ENCODE data around the gene AVL9.

The AVL9 gene

DNA sequence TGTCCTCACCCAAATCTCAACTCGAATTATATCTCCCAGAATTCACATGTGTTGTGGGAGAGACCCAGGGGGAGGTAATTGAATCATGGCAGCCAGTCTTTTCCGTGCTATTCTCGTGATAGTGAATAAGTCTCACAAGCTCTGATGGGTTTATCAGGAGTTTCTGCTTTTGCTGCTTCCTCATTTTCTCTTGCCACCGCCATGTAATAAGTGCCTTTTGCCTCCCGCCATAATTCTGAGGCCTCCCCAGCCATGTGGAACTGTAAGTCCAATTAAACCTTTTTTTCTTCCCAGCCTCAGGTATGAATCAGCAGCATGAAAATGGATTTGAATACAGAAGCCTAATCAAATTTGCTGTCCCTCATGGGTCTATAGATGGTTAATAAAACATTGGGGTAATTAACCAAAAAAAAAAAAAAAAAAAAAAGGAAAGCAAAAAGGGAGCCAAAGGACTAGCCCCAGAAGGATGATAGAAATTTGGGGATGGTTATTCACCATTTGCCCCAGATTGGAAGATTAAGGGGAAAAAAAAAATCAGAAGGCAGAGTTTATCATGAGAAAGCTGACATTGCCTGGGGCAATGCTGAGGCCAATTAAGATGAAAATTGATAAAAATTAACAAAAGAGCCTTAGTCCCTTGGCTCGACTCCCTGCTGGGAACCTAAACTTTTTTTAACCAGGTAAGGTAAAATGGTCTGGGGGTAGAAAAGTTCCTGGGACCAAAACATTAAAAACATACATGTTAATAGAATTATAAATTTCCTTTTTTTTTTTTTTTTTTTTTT is 27.6 kb downstream of the AVL9 start:
- TF ChIP-seq, protein P1, sequence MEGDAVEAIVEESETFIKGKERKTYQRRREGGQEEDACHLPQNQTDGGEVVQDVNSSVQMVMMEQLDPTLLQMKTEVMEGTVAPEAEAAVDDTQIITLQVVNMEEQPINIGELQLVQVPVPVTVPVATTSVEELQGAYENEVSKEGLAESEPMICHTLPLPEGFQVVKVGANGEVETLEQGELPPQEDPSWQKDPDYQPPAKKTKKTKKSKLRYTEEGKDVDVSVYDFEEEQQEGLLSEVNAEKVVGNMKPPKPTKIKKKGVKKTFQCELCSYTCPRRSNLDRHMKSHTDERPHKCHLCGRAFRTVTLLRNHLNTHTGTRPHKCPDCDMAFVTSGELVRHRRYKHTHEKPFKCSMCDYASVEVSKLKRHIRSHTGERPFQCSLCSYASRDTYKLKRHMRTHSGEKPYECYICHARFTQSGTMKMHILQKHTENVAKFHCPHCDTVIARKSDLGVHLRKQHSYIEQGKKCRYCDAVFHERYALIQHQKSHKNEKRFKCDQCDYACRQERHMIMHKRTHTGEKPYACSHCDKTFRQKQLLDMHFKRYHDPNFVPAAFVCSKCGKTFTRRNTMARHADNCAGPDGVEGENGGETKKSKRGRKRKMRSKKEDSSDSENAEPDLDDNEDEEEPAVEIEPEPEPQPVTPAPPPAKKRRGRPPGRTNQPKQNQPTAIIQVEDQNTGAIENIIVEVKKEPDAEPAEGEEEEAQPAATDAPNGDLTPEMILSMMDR (IDR thresholded peaks at IDR 0.05): no peak
- no peak for TF ChIP-seq ZFX (IDR thresholded peaks at IDR 0.05; ENCODE audit: borderline replicate concordance)
- H3K27ac ChIP-seq: no peak overlapping the region

DNA sequence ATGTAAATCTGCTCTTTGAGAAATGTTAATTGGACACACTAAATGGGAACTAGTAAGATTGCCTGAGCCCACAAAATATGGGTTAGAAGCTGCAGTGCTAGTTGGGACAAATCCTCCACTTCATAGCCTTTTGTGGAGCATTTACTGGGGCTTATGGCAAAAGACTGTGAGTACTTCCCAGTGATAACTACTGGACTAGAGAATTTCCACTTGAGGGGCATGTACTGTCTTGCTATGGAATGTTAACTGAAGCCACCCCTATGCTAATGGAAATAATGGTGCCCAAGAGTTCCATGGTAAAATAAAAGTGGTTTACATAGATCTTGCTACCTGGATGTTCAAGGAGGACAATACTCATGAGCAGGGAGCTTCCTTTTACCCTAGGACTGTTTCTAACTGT is 29.3 kb downstream of the AVL9 start:
- H3K27ac ChIP-seq: no peak overlapping the region
- no peak for TF ChIP-seq ZFX (IDR thresholded peaks at IDR 0.05; ENCODE audit: borderline replicate concordance)
- TF ChIP-seq, protein P1 (IDR thresholded peaks at IDR 0.05): no peak

DNA sequence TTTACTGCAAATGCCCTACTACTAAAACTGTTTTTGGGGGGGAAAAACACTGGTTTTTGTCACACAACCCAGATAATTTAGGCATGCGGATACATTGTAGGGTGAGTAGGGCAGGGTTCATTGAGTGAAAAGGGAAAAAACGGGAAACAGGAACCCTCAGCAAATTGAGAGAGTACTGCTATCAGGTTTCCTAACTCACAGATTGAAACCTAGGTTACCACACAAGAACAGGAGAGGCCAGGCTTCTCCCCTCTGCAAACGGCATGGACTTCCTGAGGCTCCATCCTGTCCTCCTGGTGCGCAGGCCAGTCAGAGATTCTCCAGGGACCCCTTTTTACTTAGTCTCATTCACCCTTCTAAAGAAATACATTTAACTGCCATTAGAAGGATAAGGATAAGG is 30.6 kb downstream of the AVL9 start:
- H3K27ac ChIP-seq: no peak overlapping the region
- no peak for TF ChIP-seq ZFX (IDR thresholded peaks at IDR 0.05; ENCODE audit: borderline replicate concordance)
- TF ChIP-seq, protein P1 (IDR thresholded peaks at IDR 0.05): no peak

DNA sequence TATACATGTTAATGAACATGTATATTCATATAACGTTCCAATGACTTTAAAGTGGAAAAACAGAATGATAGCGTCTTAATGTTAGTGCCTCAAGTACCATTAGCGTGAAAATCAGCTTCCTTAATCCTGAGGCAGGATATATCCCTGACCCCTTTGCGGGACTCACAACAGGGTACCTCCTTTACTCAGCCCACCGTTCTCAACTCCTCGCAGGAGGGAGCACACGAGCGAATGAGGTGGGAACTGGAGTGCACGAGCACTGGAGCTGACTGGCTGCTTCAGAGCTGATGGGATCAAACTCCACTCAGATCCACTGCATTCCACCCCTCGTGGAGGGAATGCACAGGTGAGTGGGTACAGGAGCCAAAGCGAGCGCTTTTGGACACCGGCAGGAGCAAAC is 36.1 kb downstream of the AVL9 start:
- H3K27ac ChIP-seq: no peak overlapping the region
- no peak for TF ChIP-seq ZFX (IDR thresholded peaks at IDR 0.05; ENCODE audit: borderline replicate concordance)
- TF ChIP-seq, protein P1 (IDR thresholded peaks at IDR 0.05): no peak

DNA sequence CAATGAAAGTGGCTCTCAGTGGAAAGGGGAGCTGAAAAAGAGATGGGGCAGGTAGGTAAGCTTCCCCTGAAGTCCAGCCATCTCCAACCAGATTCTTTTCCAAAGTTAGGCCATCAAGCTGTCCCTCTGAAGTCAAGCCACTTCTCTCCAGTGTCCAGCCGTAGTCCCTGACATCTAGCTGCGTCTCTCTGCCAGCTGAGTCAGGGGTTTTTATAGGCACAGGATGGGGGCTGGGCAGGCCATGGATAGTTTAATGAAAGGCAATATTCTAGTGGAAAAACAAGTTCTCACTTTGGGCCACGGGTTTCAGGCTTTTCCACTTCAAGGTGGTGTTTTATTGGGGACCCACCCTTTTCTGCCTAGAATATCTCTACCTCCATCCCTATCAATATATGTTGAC is 36.8 kb downstream of the AVL9 start:
- H3K27ac ChIP-seq: no peak overlapping the region
- no peak for TF ChIP-seq ZFX (IDR thresholded peaks at IDR 0.05; ENCODE audit: borderline replicate concordance)
- TF ChIP-seq, protein P1 (IDR thresholded peaks at IDR 0.05): no peak

DNA sequence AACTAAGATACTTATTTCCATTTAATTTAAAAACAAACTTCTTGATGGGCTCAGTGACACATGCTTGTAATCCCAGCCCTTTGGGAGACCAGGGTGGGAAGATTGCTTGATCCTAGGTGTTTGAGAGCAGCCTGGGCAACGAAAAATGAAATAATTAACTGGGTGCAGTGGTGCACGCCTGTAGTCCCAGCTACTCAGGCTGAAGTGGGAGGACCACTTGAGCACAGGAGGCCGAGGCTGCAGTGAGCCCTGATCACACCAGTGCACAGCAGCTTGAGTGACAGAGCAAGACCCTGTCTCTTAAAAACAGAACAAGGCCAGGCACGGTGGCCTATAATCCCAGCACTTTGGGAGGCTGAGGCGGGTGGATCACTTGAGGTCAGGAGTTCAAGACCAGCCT is 37.4 kb downstream of the AVL9 start:
- H3K27ac ChIP-seq: no peak overlapping the region
- no peak for TF ChIP-seq ZFX (IDR thresholded peaks at IDR 0.05; ENCODE audit: borderline replicate concordance)
- TF ChIP-seq, protein P1 (IDR thresholded peaks at IDR 0.05): no peak

DNA sequence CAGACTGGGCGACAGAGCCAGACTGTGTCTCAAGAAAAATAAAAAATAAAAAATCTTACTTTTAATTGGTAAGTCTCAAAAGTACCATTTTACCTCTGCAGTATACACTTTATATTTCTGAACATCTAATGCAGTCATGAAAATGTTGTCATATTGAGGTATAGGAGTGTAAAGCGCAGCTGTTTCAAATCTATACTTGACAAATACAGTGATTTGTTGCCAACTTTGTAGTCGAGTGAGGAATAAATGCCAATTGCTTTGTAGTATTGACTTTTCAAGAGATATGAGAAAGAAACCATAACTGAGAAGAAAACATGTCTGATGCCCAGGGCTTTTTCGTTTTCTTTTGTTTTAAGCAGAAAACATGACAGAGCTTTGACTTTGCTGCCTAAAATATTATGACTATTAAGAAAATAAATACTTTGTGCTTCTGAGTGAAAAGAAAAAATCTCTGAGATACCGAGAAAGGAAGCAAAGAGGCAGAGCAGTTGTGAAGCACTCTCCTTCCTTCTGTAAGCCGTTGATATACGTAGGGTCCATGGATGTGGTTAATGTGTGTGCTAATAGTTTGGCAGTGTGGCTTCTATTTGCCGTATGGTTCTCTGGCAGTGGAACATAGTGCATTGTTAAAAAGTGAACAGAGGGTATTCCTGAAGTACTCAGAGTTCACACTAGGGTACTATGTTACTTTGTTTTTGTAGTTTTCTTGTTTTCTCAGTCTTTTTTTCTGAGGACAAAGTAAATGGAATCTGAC is 38.2 kb downstream of the AVL9 start:
- no peak overlapping the region for H3K27ac ChIP-seq
- TF ChIP-seq, protein P1 (IDR thresholded peaks at IDR 0.05): no peak
- no peak for TF ChIP-seq ZFX (IDR thresholded peaks at IDR 0.05; ENCODE audit: borderline replicate concordance)

Measured in 22Rv1 (cell line).